ENCODE data around the gene PIK3R1.

PIK3R1 gene

DNA sequence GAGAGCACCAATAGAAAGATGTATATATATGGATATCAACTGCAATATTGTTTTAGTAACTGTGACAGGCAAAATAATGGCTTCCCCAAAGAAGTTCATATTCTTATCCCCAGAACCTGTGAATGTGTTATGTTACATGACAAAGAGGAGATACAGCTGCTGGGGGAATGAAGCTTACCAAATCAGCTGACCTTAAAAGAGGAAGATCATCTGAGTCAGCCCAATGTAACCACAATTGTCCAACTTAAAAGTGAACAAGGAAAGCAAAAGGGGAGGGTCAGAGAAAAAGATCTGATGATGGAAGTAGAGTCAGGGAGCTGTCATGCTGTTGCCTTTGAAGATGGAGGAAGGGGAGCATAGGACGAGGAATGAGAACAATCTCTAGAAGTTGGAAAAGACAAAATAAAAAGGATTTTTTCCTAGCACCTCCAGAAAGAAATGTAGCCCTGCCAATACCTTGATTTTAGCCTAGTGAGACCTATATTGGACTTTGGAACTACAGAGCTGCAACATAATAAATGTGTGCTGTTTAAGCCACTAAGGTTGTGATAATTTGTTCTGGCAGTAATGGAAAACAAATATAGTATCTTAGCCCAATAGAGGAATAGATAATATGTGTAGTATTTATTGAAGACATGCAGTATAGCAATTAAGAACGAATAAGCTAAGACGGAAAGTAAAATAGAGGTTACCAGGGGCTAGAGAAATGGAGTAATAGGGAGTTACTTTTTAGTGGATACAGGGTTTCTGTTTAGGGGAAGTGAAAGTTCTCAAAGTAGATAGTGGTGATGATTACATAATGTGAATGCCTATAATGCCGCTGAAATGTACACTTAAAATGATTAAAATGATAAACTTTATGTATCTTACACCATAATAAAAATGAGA is 115.9 kb downstream of the PIK3R1 start:
- no peak for DNase-seq (ENCODE audit: low spot score)

DNA sequence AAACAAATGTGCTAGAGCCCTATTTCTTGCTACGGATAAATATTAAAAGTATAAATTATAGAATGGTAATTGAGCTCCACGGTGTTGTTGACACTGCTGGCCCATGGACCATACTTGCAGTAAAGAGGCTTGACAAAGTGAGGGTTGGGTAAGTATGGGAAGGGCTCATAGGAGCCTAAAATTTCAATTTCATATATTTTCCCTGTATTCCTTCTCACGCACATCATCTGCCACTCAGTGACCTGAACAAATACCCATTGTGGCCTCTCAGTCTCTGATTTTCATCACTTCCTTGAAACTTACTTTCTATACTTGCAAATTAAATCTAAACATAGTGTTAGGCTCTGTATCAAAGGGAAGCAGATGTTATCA is 116.5 kb downstream of the PIK3R1 start:
- no peak for DNase-seq (ENCODE audit: low spot score)

DNA sequence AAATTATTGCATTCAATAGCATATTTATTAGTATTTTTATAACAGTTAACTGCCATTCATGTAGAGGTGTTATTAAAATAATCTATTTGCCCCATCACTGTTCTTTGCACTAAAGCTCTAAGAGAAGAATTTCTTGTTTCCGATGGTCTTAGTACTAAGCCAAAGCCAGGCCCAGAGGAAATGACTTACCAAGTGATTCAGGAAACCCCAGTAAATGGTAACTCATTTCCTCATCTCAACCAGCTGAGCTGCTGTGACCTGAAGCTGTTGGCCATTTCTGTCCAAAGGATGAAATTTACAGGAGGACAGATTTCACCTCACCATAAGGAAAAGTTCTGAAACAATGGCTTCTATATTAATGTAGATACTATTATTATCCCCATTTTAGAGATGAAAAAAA is 117.0 kb downstream of the PIK3R1 start:
- DNase-seq (ENCODE audit: low spot score) = no peak

DNA sequence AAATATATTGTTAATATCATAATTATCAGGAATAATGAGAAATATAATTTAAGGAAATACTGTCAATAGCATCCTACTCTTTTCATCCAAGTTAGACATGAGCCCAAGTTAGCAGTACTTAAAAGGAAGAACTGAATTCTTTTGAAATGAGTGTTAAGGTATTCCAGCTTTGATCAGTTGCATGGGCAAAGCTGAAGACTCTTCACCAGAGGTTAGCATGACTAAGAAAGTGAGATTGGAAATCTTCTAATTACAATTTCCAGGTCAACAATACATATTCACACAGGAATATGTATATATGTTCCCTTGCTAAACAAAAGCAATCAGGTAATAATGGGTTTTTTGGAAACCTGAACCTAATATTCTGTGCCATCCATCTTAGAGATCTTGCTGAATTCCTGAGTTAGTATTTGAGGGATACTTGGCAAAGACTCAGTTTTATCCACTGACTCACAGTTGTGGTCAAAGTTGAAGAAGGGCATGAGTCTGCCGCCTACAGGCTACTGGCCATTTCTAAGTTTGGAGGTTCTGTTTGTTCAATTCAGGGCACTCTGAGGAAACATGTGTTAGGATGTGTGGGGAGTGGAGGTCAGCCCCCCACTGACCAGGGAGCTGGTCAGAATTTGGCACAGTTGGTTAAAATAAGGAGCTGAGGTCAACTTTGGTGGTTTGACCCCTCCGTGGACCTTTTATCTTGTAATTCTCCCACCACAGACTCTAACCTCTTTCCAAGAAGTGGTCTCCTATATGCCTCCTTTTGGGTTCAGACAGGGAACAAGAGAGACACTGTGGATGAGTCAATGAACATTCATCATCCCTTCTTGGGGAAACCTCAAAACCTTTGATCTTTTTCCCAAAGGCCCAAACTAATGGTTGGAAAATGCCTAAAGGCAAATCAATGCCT is 118.3 kb downstream of the PIK3R1 start:
- DNase-seq (ENCODE audit: low spot score) = peak; percentile 72

DNA sequence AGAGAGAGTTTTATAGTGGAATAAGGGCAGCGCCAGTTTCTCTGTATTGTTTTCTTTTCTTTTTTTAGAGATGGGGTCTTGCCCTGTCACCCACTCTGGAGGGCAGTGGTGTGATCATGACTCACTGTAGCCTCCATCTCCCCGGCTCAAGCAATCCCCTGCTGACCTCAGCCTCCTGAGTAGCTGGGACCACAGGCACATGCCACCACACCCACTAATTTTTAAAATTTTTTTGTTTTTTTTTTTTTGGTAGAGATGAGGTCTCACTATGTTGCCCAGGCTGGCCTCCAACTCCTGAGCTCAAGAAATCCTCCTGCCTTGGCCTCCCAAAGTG is 119.0 kb downstream of the PIK3R1 start:
- no peak for DNase-seq (ENCODE audit: low spot score)

DNA sequence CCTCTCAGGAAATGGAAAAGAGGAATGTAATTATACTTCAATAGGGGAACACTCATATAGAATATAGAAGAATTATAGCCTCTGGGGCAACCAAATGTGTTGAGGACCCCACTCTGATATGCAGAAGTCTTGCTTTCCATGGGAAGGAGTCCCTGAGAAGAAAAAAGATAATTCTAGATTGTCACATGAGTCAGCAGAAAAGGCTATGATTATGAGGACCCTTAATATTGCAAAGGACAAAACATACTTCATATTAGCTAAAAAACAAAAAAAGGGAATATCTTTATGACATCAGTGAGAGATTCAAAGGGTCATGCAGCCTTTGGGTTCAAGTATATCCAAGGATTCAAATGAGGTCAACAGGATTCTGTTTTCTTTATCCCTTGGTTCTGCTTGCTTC is 119.5 kb downstream of the PIK3R1 start:
- DNase-seq (ENCODE audit: low spot score) = no peak

DNA sequence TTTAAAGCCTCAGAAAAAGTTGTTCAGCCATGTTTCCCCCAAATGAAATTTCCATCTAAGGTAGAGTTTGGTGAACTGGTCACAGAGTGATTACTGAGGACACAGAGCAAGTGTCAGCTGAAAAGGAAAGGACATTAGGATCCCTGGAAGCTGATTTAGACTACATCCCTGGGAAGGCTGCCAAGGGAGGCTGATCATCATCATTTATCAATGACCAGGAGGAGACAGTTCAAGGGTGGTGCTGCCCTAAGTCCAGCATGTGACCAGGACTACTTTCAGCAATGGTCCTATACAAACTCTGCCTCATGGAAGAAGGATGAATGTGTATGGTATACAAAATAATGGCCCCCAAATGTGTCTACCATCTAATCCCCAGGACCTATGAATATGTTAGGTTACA is 120.6 kb downstream of the PIK3R1 start:
- no peak for DNase-seq (ENCODE audit: low spot score)

DNA sequence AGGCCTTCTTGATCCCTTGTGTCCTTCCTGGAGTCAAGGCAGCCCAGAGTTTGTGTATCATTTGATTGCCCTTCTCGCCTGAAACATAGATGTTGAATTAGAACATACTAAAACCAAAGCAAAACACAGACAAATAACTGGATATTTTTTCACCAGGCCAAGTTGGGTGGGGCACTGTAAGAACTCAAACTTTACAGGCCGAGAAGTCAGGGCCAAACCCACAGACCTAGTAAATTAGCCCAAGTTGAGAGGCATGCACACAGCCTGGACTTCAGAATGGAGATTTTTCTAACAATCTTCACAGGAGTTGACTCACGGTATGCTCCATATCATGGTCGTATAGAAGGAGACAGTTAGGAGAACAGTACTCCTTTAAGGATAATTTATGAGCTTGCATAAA is 121.7 kb downstream of the PIK3R1 start:
- no peak for DNase-seq (ENCODE audit: low spot score)

DNA sequence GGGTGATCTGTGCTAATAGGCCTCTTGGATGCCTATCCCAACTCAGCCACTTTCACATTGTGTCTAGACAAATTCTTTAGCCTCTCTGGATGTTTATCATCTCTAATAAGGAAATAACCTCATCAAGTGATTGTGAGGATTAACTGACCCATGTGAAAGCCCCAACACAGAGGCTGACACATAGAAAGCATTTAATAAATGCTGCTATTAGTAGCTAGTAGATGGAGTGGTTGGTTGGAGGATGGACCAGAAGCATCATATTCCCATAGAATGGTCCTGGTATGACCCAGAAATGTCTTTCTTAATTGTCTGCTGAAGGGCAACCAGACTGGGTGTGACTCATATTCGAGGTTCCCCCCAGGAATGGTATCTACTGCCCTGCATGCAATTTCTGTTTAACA is 124.4 kb downstream of the PIK3R1 start:
- peak; percentile 21 for DNase-seq (ENCODE audit: low spot score)

DNA sequence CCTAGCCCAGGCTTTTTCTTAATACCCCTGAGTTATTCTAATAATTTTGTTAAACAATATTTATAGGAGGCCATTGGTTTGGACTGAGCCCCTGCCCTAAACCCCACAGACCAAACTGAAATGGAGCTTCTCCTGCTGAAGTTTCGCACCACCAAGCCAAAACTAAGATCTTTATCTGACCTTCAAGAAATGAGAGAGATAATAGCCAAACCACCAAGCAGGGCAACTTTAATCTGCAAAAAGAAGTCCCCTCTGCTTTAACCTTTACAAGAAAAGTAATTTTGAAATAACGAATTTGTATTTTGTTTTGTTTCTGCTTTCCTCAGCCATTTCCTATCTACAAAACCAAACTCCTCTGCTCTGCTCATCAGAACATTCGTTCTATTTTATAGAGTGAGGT is 125.5 kb downstream of the PIK3R1 start:
- DNase-seq (ENCODE audit: low spot score) = no peak

DNA sequence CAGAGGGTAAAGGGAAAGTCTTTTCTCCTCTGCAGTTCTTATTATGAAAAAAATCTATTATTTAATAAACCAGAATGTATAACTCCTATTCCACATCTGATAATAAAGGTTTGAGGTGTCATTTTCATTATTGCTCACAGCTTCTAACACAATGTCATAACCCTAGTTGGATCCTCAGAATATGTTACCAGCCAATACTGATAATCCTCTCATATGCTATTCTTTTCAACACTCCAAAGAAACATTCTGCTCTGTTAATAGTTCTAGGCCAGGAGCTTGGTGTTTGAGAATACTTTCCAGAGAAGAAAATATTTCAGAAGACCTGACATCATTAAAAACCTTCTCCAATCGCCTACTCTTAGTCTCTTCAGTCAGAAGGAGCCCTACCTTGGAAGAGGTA is 127.1 kb downstream of the PIK3R1 start:
- no peak for DNase-seq (ENCODE audit: low spot score)

DNA sequence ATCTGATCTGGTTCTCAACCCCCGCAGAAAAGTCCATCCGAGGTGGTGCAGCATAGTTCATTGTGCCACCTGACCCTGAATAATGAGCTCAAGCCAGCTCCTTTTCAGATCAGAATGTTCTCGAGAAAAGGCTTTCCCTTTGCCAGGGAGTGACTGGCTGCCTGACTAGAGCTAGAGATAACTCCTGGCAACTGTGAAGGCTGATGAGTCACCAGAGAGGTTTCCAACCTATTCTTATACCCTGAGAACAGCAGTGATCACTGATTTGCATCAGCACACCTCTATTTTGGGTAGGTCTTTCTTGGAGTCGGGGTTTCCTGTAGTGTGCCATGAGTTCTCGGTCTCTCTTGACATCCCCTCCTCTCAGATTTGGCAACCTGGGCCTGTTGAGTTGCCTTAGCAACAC is 127.9 kb downstream of the PIK3R1 start:
- peak; percentile 88 for DNase-seq (ENCODE audit: low spot score)

DNA sequence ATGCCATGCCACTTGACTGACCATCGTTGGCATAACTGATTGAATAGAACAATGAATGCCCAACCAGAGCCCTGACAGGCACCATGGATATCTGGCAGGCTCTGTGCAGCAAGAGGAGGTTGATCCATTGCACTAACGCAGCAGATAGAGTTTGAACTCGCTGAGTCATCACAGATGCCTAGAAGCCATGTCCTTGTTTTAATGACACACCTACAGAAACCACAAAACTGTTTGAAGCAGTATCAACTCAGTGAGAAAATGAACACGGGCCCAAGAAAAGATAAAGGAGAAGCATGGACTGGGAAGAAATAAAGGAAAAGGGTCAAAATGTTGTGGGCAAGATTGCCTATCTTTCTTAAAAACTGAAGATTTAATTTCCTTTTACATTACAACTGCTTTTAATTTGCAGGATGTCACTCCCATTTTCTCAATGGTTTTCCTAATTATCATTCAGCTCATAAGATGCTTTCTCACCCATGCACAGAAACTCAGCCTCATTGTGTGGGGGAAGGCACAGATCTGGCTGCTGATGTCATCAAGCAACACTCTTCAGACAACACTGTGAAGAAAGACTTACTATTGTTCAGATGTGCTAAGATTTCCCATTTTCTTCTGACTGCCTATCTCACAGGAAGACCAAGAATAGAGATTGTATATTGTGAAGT is 129.0 kb downstream of the PIK3R1 start:
- DNase-seq (ENCODE audit: low spot score) = peak; percentile 49

DNA sequence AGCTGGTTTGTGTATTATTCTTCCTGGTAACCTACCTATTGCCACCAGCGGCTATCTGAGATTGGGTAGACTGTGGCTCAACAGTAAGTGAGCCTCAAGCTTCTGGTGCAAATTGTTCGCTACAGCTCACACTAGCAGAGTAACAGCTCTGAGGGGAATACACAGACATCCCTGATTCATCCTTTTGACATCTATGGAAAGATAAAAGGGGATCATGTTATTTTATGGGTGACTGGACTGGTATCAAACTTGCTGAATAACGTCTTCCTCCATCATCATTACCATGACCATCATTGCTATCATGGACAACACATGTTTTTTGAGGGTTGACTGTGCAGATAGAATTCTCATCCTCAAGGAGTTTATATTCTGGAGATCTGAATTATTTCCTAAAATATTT is 129.6 kb downstream of the PIK3R1 start:
- no peak for DNase-seq (ENCODE audit: low spot score)

DNA sequence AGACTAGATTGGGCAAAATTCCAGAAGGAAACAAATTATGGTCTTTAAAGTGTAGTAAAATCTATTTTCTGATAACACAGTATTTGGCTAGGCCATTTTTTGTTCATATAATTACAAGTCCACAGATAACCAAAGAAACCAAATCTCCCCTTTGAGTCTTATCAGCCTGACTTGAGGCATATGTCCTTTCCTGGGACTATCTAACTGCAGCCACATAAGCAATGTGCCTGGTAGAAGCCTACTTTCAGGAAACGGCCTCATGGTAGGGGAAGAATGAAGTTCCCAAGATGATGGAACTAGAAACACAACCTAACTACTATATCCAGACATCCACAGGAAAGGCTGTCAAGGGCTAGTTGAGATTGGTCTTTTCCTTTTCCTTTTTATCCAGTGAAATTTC is 130.0 kb downstream of the PIK3R1 start:
- no peak for DNase-seq (ENCODE audit: low spot score)

DNA sequence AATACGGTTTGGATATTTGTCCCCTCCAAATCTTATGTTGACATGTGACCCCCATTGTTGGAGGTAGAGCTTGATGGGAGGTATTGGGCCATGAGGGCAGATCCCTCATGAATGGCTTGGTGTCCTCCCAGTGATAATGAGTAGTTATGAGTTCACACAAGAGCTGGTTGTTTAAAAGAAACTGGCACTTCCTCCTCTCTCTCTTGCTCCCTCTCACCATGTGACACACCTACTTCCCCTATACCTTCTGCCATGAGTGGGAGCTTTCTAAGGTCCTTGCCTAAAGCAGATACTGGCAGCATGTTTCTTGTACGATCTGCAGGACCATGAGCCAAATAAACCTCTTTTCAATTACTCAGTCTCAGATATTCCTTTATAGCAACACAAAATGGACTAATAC is 132.0 kb downstream of the PIK3R1 start:
- DNase-seq (ENCODE audit: low spot score) = no peak

DNA sequence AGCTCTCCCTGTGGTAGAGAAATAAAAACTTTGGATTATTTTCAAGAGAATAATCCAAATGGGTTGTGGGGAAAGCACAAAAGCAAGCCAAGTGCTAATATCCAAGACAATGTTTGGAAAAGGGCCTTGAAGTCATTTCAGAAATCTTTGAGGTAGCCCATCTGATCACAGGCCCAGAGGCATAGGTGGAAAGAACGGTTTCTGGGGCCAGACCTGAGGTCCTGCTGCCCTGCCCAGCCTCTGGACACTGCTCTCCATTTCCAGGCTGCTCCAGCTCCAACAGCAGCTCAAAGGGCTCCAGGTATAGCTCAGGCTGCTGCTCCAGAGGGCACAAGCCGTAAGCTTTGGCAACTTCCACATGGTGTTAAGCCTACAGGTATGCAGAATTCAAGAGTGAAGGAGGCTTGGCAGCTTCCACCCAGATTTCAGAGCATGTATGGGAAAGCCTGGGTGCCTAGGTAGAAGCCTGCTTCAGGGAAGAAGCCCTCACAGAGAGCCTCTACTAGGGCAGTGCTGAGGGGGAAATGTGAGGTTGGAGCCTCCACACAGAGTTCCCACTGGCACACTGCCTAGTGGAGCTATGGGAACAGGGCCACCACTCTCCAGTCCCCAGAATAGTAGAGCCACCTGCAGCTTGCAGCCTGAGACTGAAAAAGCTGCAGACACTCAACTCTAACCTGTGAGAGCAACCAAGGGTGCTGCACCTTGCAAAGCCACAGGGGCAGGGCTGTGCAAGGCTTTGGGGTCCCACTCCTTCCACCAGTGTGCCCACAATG is 133.1 kb downstream of the PIK3R1 start:
- DNase-seq (ENCODE audit: low spot score) = no peak

DNA sequence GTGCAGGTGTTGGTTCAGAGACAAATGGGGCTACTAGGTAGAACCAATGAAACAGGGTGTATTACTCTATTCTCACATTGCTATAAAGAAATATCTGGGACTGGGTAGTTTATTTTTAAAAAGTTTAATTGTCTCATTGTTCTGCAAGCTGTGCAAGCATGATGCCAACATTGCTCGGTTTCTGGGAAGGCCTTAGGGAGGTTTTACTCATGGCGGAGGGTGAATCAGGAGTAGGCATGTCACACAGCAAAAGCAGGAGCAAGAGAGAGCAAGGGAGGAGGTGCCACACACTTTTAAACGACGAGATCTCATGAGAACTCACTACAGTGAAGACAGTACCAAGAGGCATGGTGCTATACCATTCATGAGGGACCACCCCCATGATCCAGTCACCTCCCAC is 134.6 kb downstream of the PIK3R1 start:
- DNase-seq (ENCODE audit: low spot score) = no peak

Data from AG20443 (cell line).